HCT116 (cell line): ENCODE measurements around the gene IGSF21. TPM values are rescaled to one million over a fixed set of nuclear protein-coding genes. Genes with fewer than 3 reads are reported as not detected.

Experiments used
- ATAC-seq: fragments of 200-7000 bp; cut with Tn5 transposase; 2 replicates; pipeline ENCODE4 v1.9.1; 2020; ENCODE audit warnings: mild to moderate bottlenecking, moderate library complexity
- BruUV-seq: library from RNA; stranded (reverse); fragments of 400-500 nt; replicated peaks from 2 replicates; lab custom pipeline; 2021; lab: Mats Ljungman, UMichigan
- CTCF ChIA-PET: fragments of 300-600 bp; sonication (Branson Sonifier 250); formaldehyde crosslinking; loops from one replicate; lab custom pipeline; 2021; ENCODE audit warnings: antibody characterized with exemption; lab: Charles Lee
- POLR2A ChIA-PET: fragments of 300-600, 350-600 bp; sonication (Branson Sonifier 250); formaldehyde crosslinking; loops from one replicate; lab custom pipeline; 2021; ENCODE audit warnings: antibody characterized with exemption; lab: Charles Lee
- RAD21 ChIA-PET, 2 experiments: fragments of 300-600 bp; sonication (Branson Sonifier 250); formaldehyde crosslinking; loops; one replicate each; lab custom pipeline; 2023; ENCODE audit warnings: low total read pairs in 2 of 2; ENCODE audit not compliant: uncharacterized antibody in 2 of 2, unreplicated experiment in 2 of 2, low non-redundant PET in 1 of 2; lab: Charles Lee
- DNase-seq: peaks from one replicate; pipeline ENCODE4 v3.0.0-alpha.2; 2010; ENCODE audit warnings: low read depth, low spot score
- H2AFZ ChIP-seq: fragments of 200-600 bp; shearing (Covaris generic), sonication (generic); 2 replicates; pipeline ENCODE4 v1.6.1; 2017; ENCODE audit warnings: low read depth, mixed run types, mixed read lengths, antibody characterized with exemption, low read length; ENCODE audit not compliant: poor library complexity, severe bottlenecking
- H3K27ac ChIP-seq: 2 replicates; pipeline ENCODE4 v1.5.1; 2012; ENCODE audit warnings: low read depth, low read length
- H3K27me3 ChIP-seq: fragments of 200-600 bp; sonication (generic); 2 replicates; pipeline ENCODE4 v1.6.1; 2016; ENCODE audit warnings: mixed run types, low read length, mixed read lengths; ENCODE audit not compliant: insufficient read depth
- H3K36me3 ChIP-seq, 2 experiments: fragments of 200-500 bp in 1 of 2; fragments of 200-600 bp in 1 of 2; sonication (Bioruptor generic) in 1 of 2; sonication (generic) in 1 of 2; 2 replicates each; pipeline versions ENCODE4 v1.5.1 to v1.6.1; 2014 to 2016; ENCODE audit warnings: low read length in 2 of 2, inconsistent platforms in 1 of 2, mixed read lengths in 1 of 2, mixed run types in 1 of 2; ENCODE audit not compliant: insufficient read depth in 2 of 2, control insufficient read depth in 1 of 2
- H3K4me1 ChIP-seq, 2 experiments: fragments of 200-600 bp in 1 of 2; sonication (generic) in 1 of 2; 2 replicates each; pipeline versions ENCODE4 v1.5.1 to v1.6.1; 2012 to 2017; ENCODE audit warnings: low read length in 2 of 2, inconsistent platforms in 1 of 2, mild to moderate bottlenecking in 1 of 2, mixed read lengths in 1 of 2, mixed run types in 1 of 2, moderate library complexity in 1 of 2; ENCODE audit not compliant: insufficient read depth in 2 of 2, control insufficient read depth in 1 of 2
- H3K4me2 ChIP-seq: fragments of 200-600 bp; sonication (generic); 2 replicates; pipeline ENCODE4 v1.6.1; 2017; ENCODE audit warnings: mixed run types, low read length, mixed read lengths
- H3K4me3 ChIP-seq, 2 experiments: fragments of 200-600 bp in 1 of 2; sonication (generic) in 1 of 2; replicated peaks in 1 of 2; 2 replicates each; pipeline ENCODE4 v1.5.1; 2011 to 2016; ENCODE audit warnings: low read length in 2 of 2, control low read depth in 1 of 2, low read depth in 1 of 2, mild to moderate bottlenecking in 1 of 2, mixed read lengths in 1 of 2, mixed run types in 1 of 2
- H3K79me2 ChIP-seq: fragments of 200-600 bp; sonication (generic); 2 replicates; pipeline ENCODE4 v1.6.1; 2017; ENCODE audit warnings: mild to moderate bottlenecking, mixed run types, low read length, moderate library complexity, mixed read lengths; ENCODE audit not compliant: insufficient read depth
- H3K9ac ChIP-seq: fragments of 200-600 bp; sonication (generic); 2 replicates; pipeline ENCODE4 v1.6.1; 2016; ENCODE audit warnings: low read length, mixed read lengths
- H3K9me2 ChIP-seq: fragments of 200-600 bp; sonication (generic), shearing (Covaris generic); 2 replicates; pipeline ENCODE4 v1.6.1; 2017; ENCODE audit warnings: mixed run types, mild to moderate bottlenecking, moderate library complexity; ENCODE audit not compliant: insufficient read depth
- H3K9me3 ChIP-seq, 2 experiments: fragments of 200-500 bp in 1 of 2; fragments of 200-600 bp in 1 of 2; sonication (Bioruptor generic) in 1 of 2; sonication (generic) in 1 of 2; 2 replicates each; pipeline ENCODE4 v1.6.1; 2014 to 2017; ENCODE audit warnings: low read length in 2 of 2, mixed read lengths in 2 of 2, inconsistent platforms in 1 of 2, low read depth in 1 of 2, mild to moderate bottlenecking in 1 of 2, mixed run types in 1 of 2, moderate library complexity in 1 of 2; ENCODE audit not compliant: control insufficient read depth in 1 of 2, insufficient read depth in 1 of 2
- H4K20me1 ChIP-seq: fragments of 200-600 bp; sonication (generic), shearing (Covaris generic); 2 replicates; pipeline ENCODE4 v1.6.1; 2017; ENCODE audit warnings: mixed run types, mild to moderate bottlenecking, moderate library complexity; ENCODE audit not compliant: insufficient read depth
- CBX3 ChIP-seq: IDR thresholded peaks from 2 replicates; pipeline ENCODE4 v1.6.1; 2012; ENCODE audit warnings: low read depth
- CEBPB ChIP-seq: IDR thresholded peaks from 2 replicates; pipeline ENCODE4 v1.6.1; 2012; ENCODE audit warnings: low read depth
- EGR1 ChIP-seq: IDR thresholded peaks from 2 replicates; pipeline ENCODE4 v1.6.1; 2012; ENCODE audit warnings: low read depth
- EZH2 ChIP-seq: fragments of 200-600 bp; sonication (generic); IDR thresholded peaks from 2 replicates; pipeline ENCODE4 v1.6.1; 2017; ENCODE audit warnings: antibody characterized with exemption, mixed run types
- EZH2phosphoT487 ChIP-seq: fragments of 200-600 bp; IDR thresholded peaks from 2 replicates; pipeline ENCODE4 v1.6.1; 2018; ENCODE audit warnings: antibody characterized with exemption, borderline replicate concordance
- FOSL1 ChIP-seq: IDR thresholded peaks from 2 replicates; pipeline ENCODE4 v1.6.1; 2012; ENCODE audit warnings: low read depth
- JUND ChIP-seq: IDR thresholded peaks from 2 replicates; pipeline ENCODE4 v1.6.1; 2012
- POLR2A ChIP-seq: IDR thresholded peaks from 2 replicates; pipeline ENCODE4 v1.7.0; 2011; ENCODE audit warnings: borderline replicate concordance; ENCODE audit not compliant: insufficient read depth, insufficient read length; ENCODE audit errors: extremely low read depth
- POLR2AphosphoS5 ChIP-seq: IDR thresholded peaks from 2 replicates; pipeline ENCODE4 v1.6.1; 2011; ENCODE audit warnings: mild to moderate bottlenecking, low read depth, low read length, moderate library complexity
- RAD21 ChIP-seq: IDR thresholded peaks from 2 replicates; pipeline ENCODE4 v1.6.1; 2012; ENCODE audit warnings: low read depth, mild to moderate bottlenecking
- SIN3A ChIP-seq: IDR thresholded peaks from 2 replicates; pipeline ENCODE4 v1.6.1; 2012; ENCODE audit warnings: low read depth
- SP1 ChIP-seq: IDR thresholded peaks from 2 replicates; pipeline ENCODE4 v1.6.1; 2012; ENCODE audit warnings: low read depth
- SRF ChIP-seq: IDR thresholded peaks from 2 replicates; pipeline ENCODE4 v1.6.1; 2012; ENCODE audit warnings: low read depth
- TCF7L2 ChIP-seq: IDR thresholded peaks from 2 replicates; pipeline ENCODE4 v1.7.0; 2011; ENCODE audit warnings: borderline replicate concordance, inconsistent platforms; ENCODE audit not compliant: insufficient read depth, insufficient read length; ENCODE audit errors: extremely low read depth
- YY1 ChIP-seq: IDR thresholded peaks from 2 replicates; pipeline ENCODE4 v1.6.1; 2011; ENCODE audit warnings: low read length, low read depth, moderate library complexity, mild to moderate bottlenecking; ENCODE audit not compliant: insufficient replicate concordance; ENCODE audit errors: extremely low read depth
- ZFX ChIP-seq: fragments of 450-650 bp; IDR thresholded peaks from 2 replicates; pipeline ENCODE4 v1.6.1; 2017
- ZNF274 ChIP-seq: fragments of 200-500 bp; sonication (Bioruptor generic); IDR thresholded peaks from 2 replicates; pipeline ENCODE4 v1.6.1; 2014; ENCODE audit warnings: mild to moderate bottlenecking, low read depth, low read length, inconsistent platforms
- intact Hi-C: fragments of 100-400 bp; cut with micrococcal nuclease; formaldehyde crosslinking; loops from 2 replicates; pipeline ENCODE4 v1.10.0; 2022
- total RNA-seq: library from RNA; stranded (reverse); gene quantifications from one replicate; pipeline ENCODE4 v1.2.1, GENCODE V29; 2021; ENCODE audit not compliant: unreplicated experiment
- TF ChIP-seq, protein P1 (sequence below): IDR thresholded peaks from 2 replicates; pipeline ENCODE4 v1.6.1; 2012
- TF ChIP-seq, protein P2 (sequence below): IDR thresholded peaks from 2 replicates; pipeline ENCODE4 v1.6.1; 2011; ENCODE audit warnings: mild to moderate bottlenecking, low read length, moderate library complexity; ENCODE audit not compliant: insufficient replicate concordance; ENCODE audit errors: extremely low read depth
- TF ChIP-seq, protein P3 (sequence below), 3 experiments: fragments of 200-600 bp in 1 of 3; sonication (generic) in 1 of 3; IDR thresholded peaks in 2 of 3; conservative IDR thresholded peaks in 1 of 3; 2 replicates each; pipeline ENCODE4 v1.5.1; 2012 to 2017; ENCODE audit warnings: low read depth in 2 of 3, low read length in 2 of 3, antibody characterized with exemption in 1 of 3, borderline replicate concordance in 1 of 3, control low read depth in 1 of 3, mild to moderate bottlenecking in 1 of 3, mixed read lengths in 1 of 3, mixed run types in 1 of 3, moderate library complexity in 1 of 3; ENCODE audit not compliant: insufficient read depth in 1 of 3
- TF ChIP-seq, protein P4 (sequence below): IDR thresholded peaks from 2 replicates; pipeline ENCODE4 v1.6.1; 2012; ENCODE audit warnings: low read depth
- TF ChIP-seq, protein P5 (sequence below): IDR thresholded peaks from 2 replicates; pipeline ENCODE4 v1.6.1; 2012

The IGSF21 gene
- total RNA-seq, 1 experiment from 2014 or later, result not detected

DNA sequence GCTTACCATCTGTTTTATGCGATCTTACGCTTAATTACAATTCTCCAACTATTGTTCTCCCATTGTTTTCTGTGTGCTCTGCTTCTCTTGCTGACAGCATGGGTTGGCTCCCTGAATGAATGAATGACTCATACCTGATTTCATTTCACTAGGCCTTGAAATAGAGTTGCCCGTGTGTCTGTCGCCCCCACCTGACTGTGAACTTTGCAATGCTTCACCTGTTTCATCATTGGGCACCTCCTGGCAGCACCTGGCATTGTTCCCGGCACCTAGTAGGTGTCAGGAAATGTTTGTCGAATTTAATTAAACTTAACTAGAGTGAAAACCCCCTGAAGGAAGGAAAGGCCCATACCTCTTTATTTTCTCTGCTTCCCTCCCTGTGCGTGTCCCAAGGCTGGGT, 252.7 kb downstream of the IGSF21 start:
- peaks cover 33% of the 10 kb centered on the region for H3K27me3 ChIP-seq
- no peak overlapping the region for H3K9ac ChIP-seq
- H3K36me3 ChIP-seq, result no peaks in the 10 kb centered on the region
- intact Hi-C loops, result no loop called here
- H3K4me2 ChIP-seq, result no peak overlapping the region
- no peak overlapping the region for H2AFZ ChIP-seq
- RAD21 ChIA-PET, result no interaction called here
- peak; percentile 76 for ATAC-seq
- CTCF ChIA-PET, result no interaction called here
- H3K4me3 ChIP-seq, result no peak overlapping the region
- no peaks in the 10 kb centered on the region for H3K9me3 ChIP-seq
- POLR2A ChIA-PET, result no interaction called here
- no peaks in the 10 kb centered on the region for H3K9me2 ChIP-seq
- no TSS peak for BruUV-seq
- peaks cover 0 to 8% of the 10 kb centered on the region in 2 experiments; a peak in 2 of 4 replicates for H3K4me1 ChIP-seq
- no peak overlapping the region for H3K27ac ChIP-seq
- peak; percentile 31 for DNase-seq
- no peaks in the 10 kb centered on the region for H3K79me2 ChIP-seq
- no peaks in the 10 kb centered on the region for H4K20me1 ChIP-seq
- TF ChIP-seq, protein P1, sequence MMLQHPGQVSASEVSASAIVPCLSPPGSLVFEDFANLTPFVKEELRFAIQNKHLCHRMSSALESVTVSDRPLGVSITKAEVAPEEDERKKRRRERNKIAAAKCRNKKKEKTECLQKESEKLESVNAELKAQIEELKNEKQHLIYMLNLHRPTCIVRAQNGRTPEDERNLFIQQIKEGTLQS, result peak; percentile 56; the same call in 1 of the 2 replicates
- TF ChIP-seq POLR2A (no peak), CBX3 (no peak), JUND (peak; percentile 58), SRF (no peak), ZNF274 (no peak), EGR1 (no peak), POLR2AphosphoS5 (no peak), TCF7L2 (no peak), RAD21 (peak; percentile 62), CEBPB (peak; percentile 69), SIN3A (no peak), YY1 (no peak), EZH2 (no peak), EZH2phosphoT487 (no peak), SP1 (no peak), ZFX (no peak), FOSL1 (peak; percentile 44; the same call in 1 of the 2 replicates)
- TF ChIP-seq, protein P2, sequence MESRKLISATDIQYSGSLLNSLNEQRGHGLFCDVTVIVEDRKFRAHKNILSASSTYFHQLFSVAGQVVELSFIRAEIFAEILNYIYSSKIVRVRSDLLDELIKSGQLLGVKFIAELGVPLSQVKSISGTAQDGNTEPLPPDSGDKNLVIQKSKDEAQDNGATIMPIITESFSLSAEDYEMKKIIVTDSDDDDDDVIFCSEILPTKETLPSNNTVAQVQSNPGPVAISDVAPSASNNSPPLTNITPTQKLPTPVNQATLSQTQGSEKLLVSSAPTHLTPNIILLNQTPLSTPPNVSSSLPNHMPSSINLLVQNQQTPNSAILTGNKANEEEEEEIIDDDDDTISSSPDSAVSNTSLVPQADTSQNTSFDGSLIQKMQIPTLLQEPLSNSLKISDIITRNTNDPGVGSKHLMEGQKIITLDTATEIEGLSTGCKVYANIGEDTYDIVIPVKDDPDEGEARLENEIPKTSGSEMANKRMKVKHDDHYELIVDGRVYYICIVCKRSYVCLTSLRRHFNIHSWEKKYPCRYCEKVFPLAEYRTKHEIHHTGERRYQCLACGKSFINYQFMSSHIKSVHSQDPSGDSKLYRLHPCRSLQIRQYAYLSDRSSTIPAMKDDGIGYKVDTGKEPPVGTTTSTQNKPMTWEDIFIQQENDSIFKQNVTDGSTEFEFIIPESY, result no peak
- TF ChIP-seq, protein P3, sequence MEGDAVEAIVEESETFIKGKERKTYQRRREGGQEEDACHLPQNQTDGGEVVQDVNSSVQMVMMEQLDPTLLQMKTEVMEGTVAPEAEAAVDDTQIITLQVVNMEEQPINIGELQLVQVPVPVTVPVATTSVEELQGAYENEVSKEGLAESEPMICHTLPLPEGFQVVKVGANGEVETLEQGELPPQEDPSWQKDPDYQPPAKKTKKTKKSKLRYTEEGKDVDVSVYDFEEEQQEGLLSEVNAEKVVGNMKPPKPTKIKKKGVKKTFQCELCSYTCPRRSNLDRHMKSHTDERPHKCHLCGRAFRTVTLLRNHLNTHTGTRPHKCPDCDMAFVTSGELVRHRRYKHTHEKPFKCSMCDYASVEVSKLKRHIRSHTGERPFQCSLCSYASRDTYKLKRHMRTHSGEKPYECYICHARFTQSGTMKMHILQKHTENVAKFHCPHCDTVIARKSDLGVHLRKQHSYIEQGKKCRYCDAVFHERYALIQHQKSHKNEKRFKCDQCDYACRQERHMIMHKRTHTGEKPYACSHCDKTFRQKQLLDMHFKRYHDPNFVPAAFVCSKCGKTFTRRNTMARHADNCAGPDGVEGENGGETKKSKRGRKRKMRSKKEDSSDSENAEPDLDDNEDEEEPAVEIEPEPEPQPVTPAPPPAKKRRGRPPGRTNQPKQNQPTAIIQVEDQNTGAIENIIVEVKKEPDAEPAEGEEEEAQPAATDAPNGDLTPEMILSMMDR (IDR thresholded peaks at IDR 0.05 in 2 of 3, conservative IDR thresholded peaks at IDR 0.05 in 1 of 3; ENCODE audit: borderline replicate concordance in 1 of 3, insufficient read depth in 1 of 3, low read depth in 2 of 3, low read length in 2 of 3), result peak in 2 of 3 experiments; percentile 15 to 33; a peak in 2 of 6 replicates
- TF ChIP-seq, protein P4, sequence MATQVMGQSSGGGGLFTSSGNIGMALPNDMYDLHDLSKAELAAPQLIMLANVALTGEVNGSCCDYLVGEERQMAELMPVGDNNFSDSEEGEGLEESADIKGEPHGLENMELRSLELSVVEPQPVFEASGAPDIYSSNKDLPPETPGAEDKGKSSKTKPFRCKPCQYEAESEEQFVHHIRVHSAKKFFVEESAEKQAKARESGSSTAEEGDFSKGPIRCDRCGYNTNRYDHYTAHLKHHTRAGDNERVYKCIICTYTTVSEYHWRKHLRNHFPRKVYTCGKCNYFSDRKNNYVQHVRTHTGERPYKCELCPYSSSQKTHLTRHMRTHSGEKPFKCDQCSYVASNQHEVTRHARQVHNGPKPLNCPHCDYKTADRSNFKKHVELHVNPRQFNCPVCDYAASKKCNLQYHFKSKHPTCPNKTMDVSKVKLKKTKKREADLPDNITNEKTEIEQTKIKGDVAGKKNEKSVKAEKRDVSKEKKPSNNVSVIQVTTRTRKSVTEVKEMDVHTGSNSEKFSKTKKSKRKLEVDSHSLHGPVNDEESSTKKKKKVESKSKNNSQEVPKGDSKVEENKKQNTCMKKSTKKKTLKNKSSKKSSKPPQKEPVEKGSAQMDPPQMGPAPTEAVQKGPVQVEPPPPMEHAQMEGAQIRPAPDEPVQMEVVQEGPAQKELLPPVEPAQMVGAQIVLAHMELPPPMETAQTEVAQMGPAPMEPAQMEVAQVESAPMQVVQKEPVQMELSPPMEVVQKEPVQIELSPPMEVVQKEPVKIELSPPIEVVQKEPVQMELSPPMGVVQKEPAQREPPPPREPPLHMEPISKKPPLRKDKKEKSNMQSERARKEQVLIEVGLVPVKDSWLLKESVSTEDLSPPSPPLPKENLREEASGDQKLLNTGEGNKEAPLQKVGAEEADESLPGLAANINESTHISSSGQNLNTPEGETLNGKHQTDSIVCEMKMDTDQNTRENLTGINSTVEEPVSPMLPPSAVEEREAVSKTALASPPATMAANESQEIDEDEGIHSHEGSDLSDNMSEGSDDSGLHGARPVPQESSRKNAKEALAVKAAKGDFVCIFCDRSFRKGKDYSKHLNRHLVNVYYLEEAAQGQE, result no peak
- TF ChIP-seq, protein P5, sequence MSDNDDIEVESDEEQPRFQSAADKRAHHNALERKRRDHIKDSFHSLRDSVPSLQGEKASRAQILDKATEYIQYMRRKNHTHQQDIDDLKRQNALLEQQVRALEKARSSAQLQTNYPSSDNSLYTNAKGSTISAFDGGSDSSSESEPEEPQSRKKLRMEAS, result no peak
